Left lung (tissue), 10 donors: ENCODE results near the gene GNG7. TPM values are rescaled to one million over a fixed set of nuclear protein-coding genes. Genes with fewer than 3 reads are reported as not detected.
"Not testable (repeated sequence)": the region's sequence is repeated elsewhere in the genome, so short reads cannot be mapped to it uniquely, and the experiment has no call there.

ENCODE experiments used
- ATAC-seq: fragments of 200-7000 bp; cut with Tn5 transposase; one replicate; pipeline ENCODE4 v1.9.1; 2020; ENCODE audit warnings: moderate library complexity
- DNase-seq, 4 donors: peaks; one replicate each; pipeline ENCODE4 v3.0.0-alpha.2; 2013 to 2020
- H3K27ac ChIP-seq, 2 donors: fragments of 200-600 bp; sonication (generic) in 1 of 2; one replicate each; pipeline versions ENCODE4 v1.5.0 to v1.8.0; 2020 to 2021
- H3K27me3 ChIP-seq, 2 donors: fragments of 200-600 bp; sonication (generic) in 1 of 2; one replicate each; pipeline versions ENCODE4 v1.5.0 to v1.8.0; 2020 to 2021
- H3K36me3 ChIP-seq, 2 donors: fragments of 200-600 bp; sonication (generic) in 1 of 2; one replicate each; pipeline versions ENCODE4 v1.5.0 to v1.8.0; 2020 to 2021
- H3K4me1 ChIP-seq, 2 donors: fragments of 200-600 bp; one replicate each; pipeline ENCODE4 v1.8.0; 2021
- H3K4me3 ChIP-seq, 2 donors: fragments of 200-600 bp; sonication (generic) in 1 of 2; one replicate each; pipeline versions ENCODE4 v1.5.0 to v1.8.0; 2020 to 2021; ENCODE audit warnings: mild to moderate bottlenecking in 1 of 2
- H3K9me3 ChIP-seq, 2 donors: fragments of 200-600 bp; sonication (generic) in 1 of 2; one replicate each; pipeline versions ENCODE4 v1.5.0 to v1.8.0; 2020 to 2021
- CTCF ChIP-seq, 2 donors: fragments of 200-600 bp; sonication (generic) in 1 of 2; IDR thresholded peaks; one replicate each; pipeline versions ENCODE4 v1.5.0 to v1.8.0; 2021; ENCODE audit warnings: antibody characterized with exemption in 2 of 2
- intact Hi-C, 2 donors: fragments of 100-400 bp; cut with DNase I; formaldehyde crosslinking; loops; one replicate each; pipeline versions ENCODE4 v1.11.2 to v1.14.2; 2022
- polyA plus RNA-seq, 6 donors: library from polyadenylated mRNA; unstranded; fragments of 120-200 nt; gene quantifications; one replicate each; pipeline ENCODE4 v1.2.1, GENCODE V29; 2013; ENCODE audit not compliant: insufficient read length in 6 of 6
- total RNA-seq, 2 donors: library from RNA; stranded (reverse); fragmentation: NEBNext Ultra II Directional; extraction: Animal tissue kit (Norgen Biotek cat#: 25700); gene quantifications; one replicate each; pipeline ENCODE4 v1.2.1, GENCODE V29; 2021
- donor health status: DM: no; HTN: yes; CAD: no.
- donor health status: DM: no; HTN: no; CAD: no.

Gene GNG7
- total and polyA plus RNA-seq, 8 donors, result 3.8 to 7.1 (median 5.5) TPM

GRCh38 chr19:2524361-2524839 lies 178.1 kb downstream of the GNG7 start:
- intact Hi-C loops, result no loop called here
- Histone ChIP-seq H3K36me3 (no peaks in the 10 kb centered on the region), H3K4me1 (peaks cover 0 to 6% of the 10 kb centered on the region in 2 donors), H3K9me3 (no peaks in the 10 kb centered on the region), H3K27ac (no peak overlapping the region), H3K4me3 (no peak overlapping the region), H3K27me3 (no peaks in the 10 kb centered on the region)
- DNase-seq (no peak), ATAC-seq (no peak)
- no peak for TF ChIP-seq CTCF (IDR thresholded peaks at IDR 0.05)

GRCh38 chr19:2523630-2524311 lies 178.7 kb downstream of the GNG7 start:
- Histone ChIP-seq H3K4me1 (peaks cover 0 to 2% of the 10 kb centered on the region in 2 donors), H3K9me3 (no peaks in the 10 kb centered on the region), H3K27me3 (no peaks in the 10 kb centered on the region), H3K36me3 (no peaks in the 10 kb centered on the region), H3K27ac (no peak overlapping the region), H3K4me3 (no peak overlapping the region)
- intact Hi-C loops, result no loop called here
- ATAC-seq (no peak), DNase-seq (peak in 1 of 4 donors; percentile 31)
- TF ChIP-seq CTCF (IDR thresholded peaks at IDR 0.05), result no peak

GRCh38 chr19:2519482-2519881 lies 183.0 kb downstream of the GNG7 start:
- Histone ChIP-seq H3K27ac (no peak overlapping the region), H3K36me3 (no peaks in the 10 kb centered on the region), H3K9me3 (no peaks in the 10 kb centered on the region), H3K27me3 (no peaks in the 10 kb centered on the region), H3K4me3 (no peak overlapping the region), H3K4me1 (no peaks in the 10 kb centered on the region)
- DNase-seq (peak in 1 of 4 donors; percentile 12), ATAC-seq (no peak)
- TF ChIP-seq CTCF (IDR thresholded peaks at IDR 0.05), result no peak
- intact Hi-C loops, result no loop called here

GRCh38 chr19:2518856-2519255 lies 183.6 kb downstream of the GNG7 start:
- H3K4me3 ChIP-seq, H3K36me3 ChIP-seq, H3K27ac ChIP-seq, H3K4me1 ChIP-seq, H3K27me3 ChIP-seq, DNase-seq, H3K9me3 ChIP-seq, ATAC-seq, intact Hi-C loops: not testable (repeated sequence)

- Histone ChIP-seq H3K9me3 (no peaks in the 10 kb centered on the region), H3K4me3 (no peak overlapping the region), H3K4me1 (no peaks in the 10 kb centered on the region), H3K27ac (no peak overlapping the region), H3K36me3 (no peaks in the 10 kb centered on the region), H3K27me3 (no peaks in the 10 kb centered on the region)
- no peak for ATAC-seq
- intact Hi-C loops, result no loop called here
- no peak for TF ChIP-seq CTCF (IDR thresholded peaks at IDR 0.05)
- DNase-seq, result peak in 1 of 4 donors; percentile 63
These were observed 184.5 kb downstream of the GNG7 start for GRCh38 chr19:2517881-2518601.
